Astrocyte (in vitro differentiated cells and primary cell): Measurements from ENCODE around the gene EGFL6. TPM values are rescaled to one million over a fixed set of nuclear protein-coding genes. Genes with fewer than 3 reads are reported as not detected.
"Not testable (repeated sequence)": the region's sequence is repeated elsewhere in the genome, so short reads cannot be mapped to it uniquely, and the experiment has no call there.

Experiments used
- DNase-seq: peaks from one replicate; pipeline ENCODE4 v3.0.0-alpha.2; 2010; ENCODE audit warnings: low read depth
- FAIRE-seq: peaks from 2 replicates; lab custom pipeline; 2011; peaks lifted over from hg19 to GRCh38; lab: Jason Lieb, UNC
- H2AFZ ChIP-seq: 2 replicates; pipeline ENCODE4 v1.6.0; 2012; ENCODE audit warnings: low read depth, low read length, inconsistent platforms
- H3K27ac ChIP-seq: 2 replicates; pipeline ENCODE4 v1.5.1; 2011; ENCODE audit warnings: low read depth, low read length, inconsistent platforms
- H3K27me3 ChIP-seq: 2 replicates; pipeline ENCODE4 v1.6.0; 2011; ENCODE audit warnings: low read length, inconsistent platforms; ENCODE audit not compliant: insufficient read depth
- H3K36me3 ChIP-seq: 2 replicates; pipeline ENCODE4 v1.5.1; 2011; ENCODE audit warnings: low read length, inconsistent platforms; ENCODE audit not compliant: insufficient read depth
- H3K4me1 ChIP-seq: 2 replicates; pipeline ENCODE4 v1.5.1; 2011; ENCODE audit warnings: low read length, inconsistent platforms; ENCODE audit not compliant: insufficient read depth
- H3K4me2 ChIP-seq: 2 replicates; pipeline ENCODE4 v1.6.0; 2012; ENCODE audit warnings: low read length, inconsistent platforms
- H3K4me3 ChIP-seq: 2 replicates; pipeline ENCODE4 v1.5.1; 2011; ENCODE audit warnings: low read depth, mild to moderate bottlenecking, low read length, inconsistent platforms; ENCODE audit not compliant: insufficient read depth
- H3K79me2 ChIP-seq: 2 replicates; pipeline ENCODE4 v1.6.0; 2012; ENCODE audit warnings: mild to moderate bottlenecking, low read length, inconsistent platforms; ENCODE audit not compliant: insufficient read depth
- H3K9ac ChIP-seq: 2 replicates; pipeline ENCODE4 v1.6.0; 2012; ENCODE audit warnings: mild to moderate bottlenecking, low read length, inconsistent platforms
- H3K9me3 ChIP-seq: 2 replicates; pipeline ENCODE4 v1.5.1; 2012; ENCODE audit warnings: low read depth, mild to moderate bottlenecking, low read length, inconsistent platforms; ENCODE audit not compliant: insufficient read depth
- H4K20me1 ChIP-seq: 2 replicates; pipeline ENCODE4 v1.6.0; 2012; ENCODE audit warnings: low read length, inconsistent platforms; ENCODE audit not compliant: insufficient read depth
- H3K27ac Mint-ChIP-seq: one replicate; pipeline ENCODE4 v1.8.0; 2021; ENCODE audit warnings: mild to moderate bottlenecking, mixed read lengths; ENCODE audit not compliant: unreplicated experiment
- H3K27me3 Mint-ChIP-seq: one replicate; pipeline ENCODE4 v1.8.0; 2021; ENCODE audit warnings: low read depth, mixed read lengths; ENCODE audit not compliant: unreplicated experiment
- H3K36me3 Mint-ChIP-seq: one replicate; pipeline ENCODE4 v1.8.0; 2021; ENCODE audit warnings: low read depth, mixed read lengths; ENCODE audit not compliant: unreplicated experiment
- H3K4me1 Mint-ChIP-seq: one replicate; pipeline ENCODE4 v1.8.0; 2021; ENCODE audit warnings: low read depth, mixed read lengths; ENCODE audit not compliant: unreplicated experiment
- H3K4me3 Mint-ChIP-seq: one replicate; pipeline ENCODE4 v1.8.0; 2021; ENCODE audit warnings: mild to moderate bottlenecking, moderate library complexity, mixed read lengths; ENCODE audit not compliant: unreplicated experiment
- H3K9me3 Mint-ChIP-seq: one replicate; pipeline ENCODE4 v1.8.0; 2021; ENCODE audit warnings: mild to moderate bottlenecking, mixed read lengths; ENCODE audit not compliant: unreplicated experiment
- CTCF ChIP-seq: IDR thresholded peaks from 2 replicates; pipeline ENCODE4 v1.5.1; 2011; ENCODE audit warnings: low read depth, mild to moderate bottlenecking, inconsistent platforms, low read length, moderate library complexity; ENCODE audit not compliant: insufficient read depth
- EZH2 ChIP-seq: IDR thresholded peaks from 2 replicates; pipeline ENCODE4 v1.6.1; 2012; ENCODE audit warnings: mild to moderate bottlenecking, low read length, inconsistent platforms; ENCODE audit not compliant: insufficient read depth
- total RNA-seq: library from RNA; stranded (reverse); gene quantifications from 2 replicates; pipeline ENCODE4 v1.2.1, GENCODE V29; 2021

The EGFL6 gene
- total RNA-seq, 1 donor from 2014 or later: 0.18 TPM

- no peak overlapping the region for H3K4me3 Mint-ChIP-seq
- no peaks in the 10 kb centered on the region for H4K20me1 ChIP-seq
- H3K9me3 Mint-ChIP-seq: no peaks in the 10 kb centered on the region
- peak overlapping the region; percentile 86 for H3K27ac Mint-ChIP-seq
- peaks cover 9% of the 10 kb centered on the region for H3K4me1 Mint-ChIP-seq
- TF ChIP-seq EZH2: no peak
- no peak for TF ChIP-seq CTCF
- peak overlapping the region; percentile 55 for H3K4me2 ChIP-seq
- H3K9ac ChIP-seq: no peak overlapping the region
- no peaks in the 10 kb centered on the region for H3K36me3 Mint-ChIP-seq
- H3K79me2 ChIP-seq: no peaks in the 10 kb centered on the region
- H3K4me3 ChIP-seq: no peak overlapping the region
- no peak overlapping the region for H2AFZ ChIP-seq
- H3K9me3 ChIP-seq: no peaks in the 10 kb centered on the region
- no peaks in the 10 kb centered on the region for H3K36me3 ChIP-seq
- DNase-seq: peak; percentile 96
- H3K4me1 ChIP-seq: peaks cover 3% of the 10 kb centered on the region
- H3K27ac ChIP-seq: peak overlapping the region; percentile 51
- H3K27me3 ChIP-seq: peaks cover 2% of the 10 kb centered on the region
- H3K27me3 Mint-ChIP-seq: no peaks in the 10 kb centered on the region
- FAIRE-seq: peak; percentile 97
These were observed 99.9 kb downstream of the EGFL6 start for GRCh38 chrX:13669246-13669737.

- not testable (repeated sequence) for H2AFZ ChIP-seq, H3K4me1 Mint-ChIP-seq, H3K9me3 Mint-ChIP-seq, H3K27me3 ChIP-seq, H4K20me1 ChIP-seq, DNase-seq, H3K4me3 ChIP-seq, H3K9ac ChIP-seq, H3K36me3 Mint-ChIP-seq, H3K4me3 Mint-ChIP-seq, H3K79me2 ChIP-seq, H3K36me3 ChIP-seq, H3K27me3 Mint-ChIP-seq, H3K4me1 ChIP-seq, FAIRE-seq, H3K9me3 ChIP-seq
- peak overlapping the region; percentile 86 for H3K27ac Mint-ChIP-seq
- Histone ChIP-seq H3K4me2 (peak overlapping the region; percentile 55), H3K27ac (peak overlapping the region; percentile 51)
These were observed 100.4 kb downstream of the EGFL6 start for GRCh38 chrX:13669755-13670154.

GRCh38 chrX:13670197-13670596, 100.8 kb downstream of the EGFL6 start:
- Histone ChIP-seq H3K4me2 (no peak overlapping the region), H3K4me3 (no peak overlapping the region), H2AFZ (no peak overlapping the region), H3K27me3 (peaks cover 2% of the 10 kb centered on the region), H4K20me1 (no peaks in the 10 kb centered on the region), H3K79me2 (no peaks in the 10 kb centered on the region), H3K9ac (no peak overlapping the region), H3K27ac (no peak overlapping the region), H3K4me1 (peaks cover 3% of the 10 kb centered on the region), H3K9me3 (no peaks in the 10 kb centered on the region), H3K36me3 (no peaks in the 10 kb centered on the region)
- H3K4me1 Mint-ChIP-seq: peaks cover 9% of the 10 kb centered on the region
- FAIRE-seq (no peak), DNase-seq (no peak)
- no peaks in the 10 kb centered on the region for H3K36me3 Mint-ChIP-seq
- no peak for TF ChIP-seq EZH2
- no peak for TF ChIP-seq CTCF
- no peaks in the 10 kb centered on the region for H3K9me3 Mint-ChIP-seq
- peak overlapping the region; percentile 86 for H3K27ac Mint-ChIP-seq
- no peak overlapping the region for H3K4me3 Mint-ChIP-seq
- no peaks in the 10 kb centered on the region for H3K27me3 Mint-ChIP-seq
